Panc1 (cell line): ENCODE measurements around the gene SYN1.

Source experiments
- CTCF ChIP-seq: fragments of 450-650 bp; IDR thresholded peaks from 2 replicates; pipeline ENCODE4 v1.5.1; 2017; ENCODE audit warnings: mild to moderate bottlenecking
- POLR2AphosphoS5 ChIP-seq: IDR thresholded peaks from 2 replicates; pipeline ENCODE4 v1.6.1; 2012; ENCODE audit warnings: mild to moderate bottlenecking, low read depth, low read length, moderate library complexity
- REST ChIP-seq, 2 experiments: IDR thresholded peaks; 2 replicates each; pipeline ENCODE4 v1.6.1; 2011 to 2012; ENCODE audit warnings: low read depth in 2 of 2, control low read depth in 1 of 2, low read length in 1 of 2, mild to moderate bottlenecking in 1 of 2, moderate library complexity in 1 of 2; ENCODE audit not compliant: insufficient read depth in 1 of 2
- SIN3A ChIP-seq: IDR thresholded peaks from 2 replicates; pipeline ENCODE4 v1.6.1; 2012; ENCODE audit warnings: low read depth, mild to moderate bottlenecking, low read length, moderate library complexity, borderline replicate concordance; ENCODE audit not compliant: insufficient read depth

GRCh38 chrX:47611489-47611888, 8.2 kb downstream of the SYN1 start:
- TF ChIP-seq POLR2AphosphoS5 (no peak), CTCF (no peak), SIN3A (no peak), REST (IDR thresholded peaks at IDR 0.05; ENCODE audit: insufficient read depth in 1 of 2, low read depth in 2 of 2, low read length in 1 of 2) (no peak)
